H9 (cell line): ENCODE measurements around the gene SDC3. TPM values are rescaled to one million over a fixed set of nuclear protein-coding genes. Genes with fewer than 3 reads are reported as not detected.

Experiments used
- DNase-seq: peaks from one replicate; pipeline ENCODE4 v3.0.0-alpha.2; 2017
- H2AFZ ChIP-seq: one replicate; pipeline ENCODE4 v1.6.1; 2013; ENCODE audit warnings: mild to moderate bottlenecking, low read length, control low read depth, moderate library complexity
- H2AK5ac ChIP-seq: 2 replicates; pipeline ENCODE4 v1.6.1; 2013; ENCODE audit warnings: low read length, control low read depth, mixed read lengths; ENCODE audit not compliant: insufficient read length
- H2BK120ac ChIP-seq: one replicate; pipeline ENCODE4 v1.6.1; 2013; ENCODE audit warnings: low read depth, mild to moderate bottlenecking, low read length, control low read depth, inconsistent platforms; ENCODE audit not compliant: poor library complexity, severe bottlenecking
- H2BK12ac ChIP-seq: 2 replicates; pipeline ENCODE4 v1.6.1; 2013; ENCODE audit warnings: low read length, control low read depth, mixed read lengths, low read depth; ENCODE audit not compliant: insufficient read length
- H2BK15ac ChIP-seq: 2 replicates; pipeline ENCODE4 v1.6.1; 2013; ENCODE audit warnings: low read depth, low read length, control low read depth
- H2BK20ac ChIP-seq: one replicate; pipeline ENCODE4 v1.6.1; 2013; ENCODE audit warnings: low read depth, mild to moderate bottlenecking, low read length, control low read depth, inconsistent platforms; ENCODE audit not compliant: poor library complexity, severe bottlenecking
- H2BK5ac ChIP-seq: 2 replicates; pipeline ENCODE4 v1.6.1; 2013; ENCODE audit warnings: low read length, control low read depth, mixed read lengths; ENCODE audit not compliant: insufficient read length
- H3K14ac ChIP-seq: 2 replicates; pipeline ENCODE4 v1.6.1; 2013; ENCODE audit warnings: low read length, control low read depth; ENCODE audit not compliant: insufficient read depth
- H3K18ac ChIP-seq: 2 replicates; pipeline ENCODE4 v1.6.1; 2013; ENCODE audit warnings: low read depth, mild to moderate bottlenecking, mixed read lengths, low read length, control low read depth; ENCODE audit not compliant: insufficient read length
- H3K23ac ChIP-seq: 2 replicates; pipeline ENCODE4 v1.6.1; 2013; ENCODE audit warnings: low read length, control low read depth, mixed read lengths, low read depth; ENCODE audit not compliant: insufficient read length
- H3K23me2 ChIP-seq: 2 replicates; pipeline ENCODE4 v1.6.1; 2013; ENCODE audit warnings: low read depth, mild to moderate bottlenecking, mixed read lengths, low read length, control low read depth; ENCODE audit not compliant: insufficient read length, poor library complexity, severe bottlenecking
- H3K27ac ChIP-seq: 2 replicates; pipeline ENCODE4 v1.5.1; 2013; ENCODE audit warnings: low read length, control low read depth, mixed read lengths, low read depth; ENCODE audit not compliant: insufficient read length
- H3K27me3 ChIP-seq: 2 replicates; pipeline ENCODE4 v1.6.1; 2013; ENCODE audit warnings: low read length, control low read depth, inconsistent platforms; ENCODE audit not compliant: insufficient read depth
- H3K4ac ChIP-seq: 2 replicates; pipeline ENCODE4 v1.6.1; 2013; ENCODE audit warnings: low read depth, mild to moderate bottlenecking, control low read depth, inconsistent platforms, low read length, moderate library complexity
- H3K4me1 ChIP-seq: 2 replicates; pipeline ENCODE4 v1.6.1; 2013; ENCODE audit warnings: low read length, control low read depth, inconsistent platforms; ENCODE audit not compliant: insufficient read depth
- H3K4me2 ChIP-seq: 2 replicates; pipeline ENCODE4 v1.6.1; 2013; ENCODE audit warnings: low read length, control low read depth, mixed read lengths; ENCODE audit not compliant: insufficient read length, insufficient read depth
- H3K56ac ChIP-seq: 2 replicates; pipeline ENCODE4 v1.6.1; 2013; ENCODE audit warnings: low read depth, mild to moderate bottlenecking, mixed read lengths, low read length, control low read depth; ENCODE audit not compliant: insufficient read length
- H3K79me1 ChIP-seq: 2 replicates; pipeline ENCODE4 v1.6.1; 2013; ENCODE audit warnings: low read depth, mild to moderate bottlenecking, moderate library complexity, low read length, control low read depth, inconsistent platforms; ENCODE audit not compliant: insufficient read depth, poor library complexity, severe bottlenecking
- H3K79me2 ChIP-seq: 2 replicates; pipeline ENCODE4 v1.6.1; 2013; ENCODE audit warnings: low read length, control low read depth, inconsistent platforms; ENCODE audit not compliant: insufficient read depth
- H3K9ac ChIP-seq: 2 replicates; pipeline ENCODE4 v1.6.1; 2013; ENCODE audit warnings: low read length, control low read depth, mixed read lengths; ENCODE audit not compliant: insufficient read length; ENCODE audit errors: extremely low read depth
- H3K9me3 ChIP-seq: one replicate; pipeline ENCODE4 v1.6.1; 2013; ENCODE audit warnings: low read depth, low read length, inconsistent platforms; ENCODE audit not compliant: control insufficient read depth
- H3T11ph ChIP-seq: one replicate; pipeline ENCODE4 v1.6.1; 2013; ENCODE audit warnings: mild to moderate bottlenecking, low read length, control low read depth, inconsistent platforms
- H4K20me1 ChIP-seq: one replicate; pipeline ENCODE4 v1.6.1; 2013; ENCODE audit not compliant: control insufficient read depth, insufficient read length, insufficient read depth
- H4K5ac ChIP-seq: 2 replicates; pipeline ENCODE4 v1.6.1; 2013; ENCODE audit warnings: low read depth, mild to moderate bottlenecking, mixed read lengths, low read length, control low read depth; ENCODE audit not compliant: insufficient read length
- H4K8ac ChIP-seq: replicated peaks from 2 replicates; pipeline ENCODE4 v1.6.1; 2013; ENCODE audit warnings: low read length, control low read depth, mixed read lengths, low read depth; ENCODE audit not compliant: insufficient read length
- H4K91ac ChIP-seq: 2 replicates; pipeline ENCODE4 v1.6.1; 2013; ENCODE audit warnings: low read depth, mild to moderate bottlenecking, moderate library complexity, mixed read lengths, low read length, control low read depth; ENCODE audit not compliant: insufficient read length
- H3K27ac Mint-ChIP-seq, 3 experiments: 2 replicates in 2 of 3; 3 replicates in 1 of 3; pipeline ENCODE4 v1.8.0; 2020 to 2021; ENCODE audit warnings: mixed read lengths in 3 of 3, mild to moderate bottlenecking in 1 of 3, moderate library complexity in 1 of 3
- H3K27me3 Mint-ChIP-seq: 2 replicates; pipeline ENCODE4 v1.8.0; 2021; ENCODE audit warnings: low read depth, mild to moderate bottlenecking, moderate library complexity, mixed read lengths
- H3K36me3 Mint-ChIP-seq, 3 experiments: 2 replicates in 2 of 3; 3 replicates in 1 of 3; pipeline ENCODE4 v1.8.0; 2020 to 2021; ENCODE audit warnings: low read depth in 3 of 3, mixed read lengths in 3 of 3; ENCODE audit not compliant: insufficient read depth in 1 of 3
- H3K4me1 Mint-ChIP-seq, 2 experiments: 2 replicates each; pipeline ENCODE4 v1.8.0; 2020; ENCODE audit warnings: mixed read lengths in 2 of 2
- H3K4me3 Mint-ChIP-seq, 2 experiments: 2 replicates in 1 of 2; 3 replicates in 1 of 2; pipeline ENCODE4 v1.8.0; 2020 to 2021; ENCODE audit warnings: mild to moderate bottlenecking in 2 of 2, mixed read lengths in 2 of 2, moderate library complexity in 1 of 2
- H3K9me3 Mint-ChIP-seq, 2 experiments: 2 replicates in 1 of 2; 3 replicates in 1 of 2; pipeline ENCODE4 v1.8.0; 2020; ENCODE audit warnings: mild to moderate bottlenecking in 2 of 2, mixed read lengths in 2 of 2, moderate library complexity in 1 of 2
- WGBS: extraction: QIAGEN DNeasy Blood & Tissue Kit; methylation state at CpG from one replicate; pipeline ENCODE4 v1.1.7; 2013; ENCODE audit warnings: missing lambda C conversion rate, low lambda C conversion rate, mixed read lengths; ENCODE audit not compliant: insufficient read length; ENCODE audit errors: extremely low coverage; 5-methylcytosine and 5-hydroxymethylcytosine counted together
- total RNA-seq: library from RNA; stranded (reverse); gene quantifications from 2 replicates; pipeline ENCODE4 v1.2.1, GENCODE V29; 2021
- TF ChIP-seq, protein P1 (sequence below): fragments of 200-600 bp; sonication (generic); conservative IDR thresholded peaks from 3 replicates; pipeline ENCODE4 v1.8.0; 2021; ENCODE audit warnings: antibody characterized with exemption, mild to moderate bottlenecking

Gene SDC3
- total RNA-seq, 1 experiment from 2014 or later: 25.9 TPM

DNA sequence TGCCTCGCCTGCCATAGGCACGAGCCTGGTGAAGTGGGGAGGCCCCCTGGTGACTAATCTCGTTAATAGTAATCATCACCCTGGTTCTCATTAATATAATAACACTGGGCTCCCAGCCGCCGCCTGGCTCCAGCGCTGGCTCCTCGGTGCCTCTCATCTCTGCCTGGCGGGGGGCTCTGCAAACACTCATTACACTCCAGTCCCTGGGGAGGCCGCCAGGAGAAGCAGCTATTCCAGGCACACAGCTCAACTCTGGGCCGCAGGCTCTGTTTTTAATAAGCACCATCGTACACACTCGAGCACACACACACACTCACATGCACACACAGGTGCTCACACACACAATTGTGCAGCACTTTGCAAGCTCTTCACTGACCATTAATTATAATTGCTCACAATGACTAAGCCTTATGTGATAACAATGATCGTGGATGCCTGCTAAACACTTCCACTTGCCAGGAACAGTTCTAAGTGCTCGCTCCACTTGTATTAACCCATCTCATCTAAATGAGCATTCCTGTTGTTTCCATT, 52.2 kb downstream of the SDC3 start:
- H3K79me2 ChIP-seq: no peaks in the 10 kb centered on the region
- H3K56ac ChIP-seq: no peak overlapping the region
- no peak overlapping the region for H2AK5ac ChIP-seq
- no peaks in the 10 kb centered on the region for H4K20me1 ChIP-seq
- no peak overlapping the region for H3K18ac ChIP-seq
- H4K5ac ChIP-seq: no peak overlapping the region
- no peaks in the 10 kb centered on the region for H3K23me2 ChIP-seq
- Mint-ChIP-seq H3K27ac (no peak overlapping the region), H3K4me1 (peaks cover 47 to 52% of the 10 kb centered on the region in 2 experiments), H3K9me3 (no peaks in the 10 kb centered on the region; a peak in 1 of 5 replicates), H3K4me3 (0 out of 5 replicates have a peak overlapping the region, but pooled peaks of 1 of the 2 experiments have one; percentile 19), H3K36me3 (no peaks in the 10 kb centered on the region; a peak in 1 of 7 replicates), H3K27me3 (no peaks in the 10 kb centered on the region; the same call in none of the 2 replicates)
- H3K9me3 ChIP-seq: no peaks in the 10 kb centered on the region
- no peak for DNase-seq
- no peak overlapping the region for H2BK5ac ChIP-seq
- H2BK120ac ChIP-seq: no peak overlapping the region
- WGBS: no CpG with 5 or more reads among the region's 14 CpGs
- H3K4ac ChIP-seq: no peak overlapping the region
- no peak overlapping the region for H3K9ac ChIP-seq
- peak overlapping the region; percentile 1 for H3K4me2 ChIP-seq
- no peaks in the 10 kb centered on the region for H3K27me3 ChIP-seq
- H3T11ph ChIP-seq: no peak overlapping the region
- H2BK12ac ChIP-seq: no peak overlapping the region
- no peak overlapping the region for H4K8ac ChIP-seq
- peaks cover 10% of the 10 kb centered on the region; the same call in 1 of the 2 replicates for H3K4me1 ChIP-seq
- no peak overlapping the region for H3K14ac ChIP-seq
- H2AFZ ChIP-seq: no peak overlapping the region
- TF ChIP-seq, protein P1, sequence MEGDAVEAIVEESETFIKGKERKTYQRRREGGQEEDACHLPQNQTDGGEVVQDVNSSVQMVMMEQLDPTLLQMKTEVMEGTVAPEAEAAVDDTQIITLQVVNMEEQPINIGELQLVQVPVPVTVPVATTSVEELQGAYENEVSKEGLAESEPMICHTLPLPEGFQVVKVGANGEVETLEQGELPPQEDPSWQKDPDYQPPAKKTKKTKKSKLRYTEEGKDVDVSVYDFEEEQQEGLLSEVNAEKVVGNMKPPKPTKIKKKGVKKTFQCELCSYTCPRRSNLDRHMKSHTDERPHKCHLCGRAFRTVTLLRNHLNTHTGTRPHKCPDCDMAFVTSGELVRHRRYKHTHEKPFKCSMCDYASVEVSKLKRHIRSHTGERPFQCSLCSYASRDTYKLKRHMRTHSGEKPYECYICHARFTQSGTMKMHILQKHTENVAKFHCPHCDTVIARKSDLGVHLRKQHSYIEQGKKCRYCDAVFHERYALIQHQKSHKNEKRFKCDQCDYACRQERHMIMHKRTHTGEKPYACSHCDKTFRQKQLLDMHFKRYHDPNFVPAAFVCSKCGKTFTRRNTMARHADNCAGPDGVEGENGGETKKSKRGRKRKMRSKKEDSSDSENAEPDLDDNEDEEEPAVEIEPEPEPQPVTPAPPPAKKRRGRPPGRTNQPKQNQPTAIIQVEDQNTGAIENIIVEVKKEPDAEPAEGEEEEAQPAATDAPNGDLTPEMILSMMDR: no peak
- H3K27ac ChIP-seq: no peak overlapping the region
- no peak overlapping the region for H2BK20ac ChIP-seq
- H3K79me1 ChIP-seq: no peaks in the 10 kb centered on the region
- no peak overlapping the region for H4K91ac ChIP-seq
- no peak overlapping the region for H3K23ac ChIP-seq
- no peak overlapping the region for H2BK15ac ChIP-seq
